EL (cell line): ENCODE results near the gene PSMD10.

Experiments used
- DNase-seq: peaks from one replicate; pipeline ENCODE4 v3.0.0-alpha.2; 2016

The PSMD10 gene

GRCh38 chrX:108091264-108091877 is at the start of gene PSMD10, which contains the start of gene ATG4A:
Gene PSMD10, minus strand, starts transcription at chrX:108091542. Its CDS starts 22 bp downstream, at chrX:108091520.
Gene ATG4A, plus strand, starts transcription at chrX:108091778. Its CDS starts 49 bp downstream, at chrX:108091827.
- DNase-seq, result peak; percentile 95

GRCh38 chrX:108138814-108139702 is 47.7 kb upstream of the PSMD10 start:
- DNase-seq, result peak; percentile 1

- no peak for DNase-seq
Measured at GRCh38 chrX:108134724-108135123, 43.4 kb upstream of the PSMD10 start.

GRCh38 chrX:108132876-108133275 is 41.5 kb upstream of the PSMD10 start:
- no peak for DNase-seq

- DNase-seq, result no peak
Measured at GRCh38 chrX:108132034-108132433, 40.7 kb upstream of the PSMD10 start.

GRCh38 chrX:108131471-108131870 is 40.1 kb upstream of the PSMD10 start:
- DNase-seq, result peak; percentile 51

- DNase-seq, result no peak
Measured at GRCh38 chrX:108130889-108131288, 39.5 kb upstream of the PSMD10 start.

- DNase-seq, result no peak
Measured at GRCh38 chrX:108127152-108127551, 35.8 kb upstream of the PSMD10 start.

GRCh38 chrX:108126661-108127060 is 35.3 kb upstream of the PSMD10 start:
- no peak for DNase-seq

- DNase-seq, result no peak
Measured at GRCh38 chrX:108123591-108124366, 32.4 kb upstream of the PSMD10 start.

- peak; percentile 1 for DNase-seq
Measured at GRCh38 chrX:108122748-108123147, 31.4 kb upstream of the PSMD10 start.

- DNase-seq, result no peak
Measured at GRCh38 chrX:108121291-108121690, 29.9 kb upstream of the PSMD10 start.

- DNase-seq, result no peak
Measured at GRCh38 chrX:108117988-108118387, 26.6 kb upstream of the PSMD10 start.

- no peak for DNase-seq
Measured at GRCh38 chrX:108114541-108114940, 23.2 kb upstream of the PSMD10 start.

- DNase-seq, result no peak
Measured at GRCh38 chrX:108105473-108105872, 14.1 kb upstream of the PSMD10 start.

GRCh38 chrX:108097380-108097779 is 6.0 kb upstream of the PSMD10 start:
- peak; percentile 18 for DNase-seq

- no peak for DNase-seq
Measured at GRCh38 chrX:108091878-108092291, 543 bp upstream of the PSMD10 start.

- peak; percentile 48 for DNase-seq
Measured at GRCh38 chrX:108090491-108091263, 665 bp downstream of the PSMD10 start.

- DNase-seq, result no peak
Measured at GRCh38 chrX:108088511-108088910, 2.8 kb downstream of the PSMD10 start.

- no peak for DNase-seq
Measured at GRCh38 chrX:108087792-108088191, 3.5 kb downstream of the PSMD10 start.

GRCh38 chrX:108081110-108081509 is 10.2 kb downstream of the PSMD10 start:
- DNase-seq, result no peak

- DNase-seq, result peak; percentile 66
Measured at GRCh38 chrX:108072746-108073145, 18.6 kb downstream of the PSMD10 start.
